SK-N-SH (cell line): ENCODE measurements around the gene SHROOM2. TPM values are rescaled to one million over a fixed set of nuclear protein-coding genes. Genes with fewer than 3 reads are reported as not detected.

Experiments used
- CTCF ChIA-PET: fragments of 300-600, 350-600 bp; formaldehyde crosslinking; extraction: SDS; loops from one replicate; lab custom pipeline; 2021; lab: Yijun Ruan, JAX
- POLR2A ChIA-PET: fragments of 350-600 bp; sonication (Branson Sonifier 250); formaldehyde crosslinking; extraction: SDS; loops from one replicate; lab custom pipeline; 2020; ENCODE audit warnings: antibody characterized with exemption, inconsistent platforms; lab: Yijun Ruan, JAX
- DNase-seq: peaks from one replicate; pipeline ENCODE4 v3.0.0; 2012
- H2AFZ ChIP-seq: fragments of 200-600 bp; sonication (generic); 2 replicates; pipeline ENCODE4 v1.8.1; 2016; ENCODE audit warnings: antibody characterized with exemption, mild to moderate bottlenecking, low read depth
- H3F3A ChIP-seq: fragments of 200-600 bp; sonication (generic); replicated peaks from 2 replicates; pipeline ENCODE3; 2016; ENCODE audit warnings: antibody characterized with exemption, mild to moderate bottlenecking; ENCODE audit not compliant: insufficient read depth
- H3K27ac ChIP-seq, 2 experiments: fragments of 200-500 bp in 1 of 2; fragments of 200-600 bp in 1 of 2; sonication (Bioruptor generic) in 1 of 2; sonication (generic), shearing (Covaris generic) in 1 of 2; 2 replicates each; pipeline versions ENCODE4 v1.5.1 to v1.6.1; 2014 to 2016; ENCODE audit warnings: low read depth in 2 of 2, inconsistent platforms in 1 of 2, low read length in 1 of 2, mild to moderate bottlenecking in 1 of 2, mixed read lengths in 1 of 2
- H3K27me3 ChIP-seq: fragments of 200-600 bp; sonication (generic), shearing (Covaris generic); 2 replicates; pipeline ENCODE4 v1.6.1; 2016; ENCODE audit warnings: mixed run types; ENCODE audit not compliant: insufficient read depth
- H3K36me3 ChIP-seq, 2 experiments: fragments of 200-500 bp in 1 of 2; fragments of 200-600 bp in 1 of 2; sonication (Bioruptor generic) in 1 of 2; sonication (generic) in 1 of 2; replicated peaks in 1 of 2; 2 replicates each; pipeline versions ENCODE3 to v1.5.1; 2014 to 2016; ENCODE audit warnings: low read length in 1 of 2, mild to moderate bottlenecking in 1 of 2; ENCODE audit not compliant: insufficient read depth in 2 of 2, control insufficient read depth in 1 of 2
- H3K4me1 ChIP-seq, 2 experiments: fragments of 200-500 bp in 1 of 2; fragments of 200-600 bp in 1 of 2; sonication (Bioruptor generic) in 1 of 2; sonication (generic), shearing (Covaris generic) in 1 of 2; 2 replicates each; pipeline versions ENCODE4 v1.5.1 to v1.6.1; 2014 to 2016; ENCODE audit warnings: low read depth in 1 of 2, low read length in 1 of 2, mixed run types in 1 of 2; ENCODE audit not compliant: insufficient read depth in 2 of 2, control insufficient read depth in 1 of 2
- H3K4me2 ChIP-seq: fragments of 200-600 bp; sonication (generic), shearing (Covaris generic); 2 replicates; pipeline ENCODE4 v1.6.1; 2017; ENCODE audit warnings: mixed run types
- H3K4me3 ChIP-seq, 2 experiments: fragments of 200-500 bp in 1 of 2; fragments of 200-600 bp in 1 of 2; sonication (Bioruptor generic) in 1 of 2; sonication (generic), shearing (Covaris generic) in 1 of 2; 2 replicates each; pipeline versions ENCODE4 v1.5.1 to v1.8.1; 2014 to 2016; ENCODE audit warnings: low read depth in 2 of 2, inconsistent platforms in 1 of 2, low read length in 1 of 2, mild to moderate bottlenecking in 1 of 2, mixed read lengths in 1 of 2, moderate library complexity in 1 of 2
- H3K79me2 ChIP-seq: fragments of 200-600 bp; sonication (generic); 2 replicates; pipeline ENCODE4 v1.8.1; 2017; ENCODE audit warnings: mild to moderate bottlenecking; ENCODE audit not compliant: insufficient read depth
- H3K9ac ChIP-seq: fragments of 200-600 bp; sonication (generic); 2 replicates; pipeline ENCODE4 v1.6.1; 2017; ENCODE audit warnings: mixed run types
- H3K9me2 ChIP-seq: fragments of 200-600 bp; sonication (generic); 2 replicates; pipeline ENCODE4 v1.6.1; 2017; ENCODE audit warnings: mixed run types
- H3K9me3 ChIP-seq: fragments of 200-600 bp; sonication (generic); 2 replicates; pipeline ENCODE4 v1.6.1; 2017; ENCODE audit warnings: mixed run types, mild to moderate bottlenecking, moderate library complexity
- H4K20me1 ChIP-seq: fragments of 200-600 bp; sonication (generic); 2 replicates; pipeline ENCODE4 v1.6.1; 2017; ENCODE audit warnings: mild to moderate bottlenecking, mixed run types; ENCODE audit not compliant: insufficient read depth
- CHD2 ChIP-seq: fragments of 150-350 bp; IDR thresholded peaks from 2 replicates; pipeline ENCODE4 v1.6.1; 2018; ENCODE audit warnings: low read length; ENCODE audit not compliant: partially characterized antibody
- ELF1 ChIP-seq: IDR thresholded peaks from 2 replicates; pipeline ENCODE4 v1.4.0; 2012
- EP300 ChIP-seq, 2 experiments: IDR thresholded peaks; 2 replicates each; pipeline versions ENCODE4 v1.4.0 to v1.6.1; 2012; ENCODE audit warnings: borderline replicate concordance in 1 of 2, low read depth in 1 of 2, low read length in 1 of 2
- FOSL2 ChIP-seq: IDR thresholded peaks from 2 replicates; pipeline ENCODE4 v1.4.0; 2012; ENCODE audit warnings: low read depth, mild to moderate bottlenecking, moderate library complexity, borderline replicate concordance
- FOXJ3 ChIP-seq: sonication (generic); formaldehyde crosslinking; IDR thresholded peaks from 2 replicates; pipeline ENCODE4 v1.5.1; 2020; ENCODE audit warnings: mild to moderate bottlenecking, missing genetic modification reagents
- FOXM1 ChIP-seq: IDR thresholded peaks from 2 replicates; pipeline ENCODE4 v1.4.0; 2012; ENCODE audit warnings: low read depth, mild to moderate bottlenecking
- JUND ChIP-seq: IDR thresholded peaks from 2 replicates; pipeline ENCODE4 v1.4.0; 2012
- MXI1 ChIP-seq: IDR thresholded peaks from 2 replicates; pipeline ENCODE4 v1.6.1; 2012; ENCODE audit warnings: mild to moderate bottlenecking, low read depth, low read length, improper control_type of control experiment
- NRF1 ChIP-seq: IDR thresholded peaks from 2 replicates; pipeline ENCODE4 v1.6.1; 2012; ENCODE audit warnings: low read depth, mild to moderate bottlenecking, low read length
- RAD21 ChIP-seq: IDR thresholded peaks from 2 replicates; pipeline ENCODE4 v1.6.1; 2012; ENCODE audit warnings: mild to moderate bottlenecking, low read length
- SMC3 ChIP-seq: IDR thresholded peaks from 2 replicates; pipeline ENCODE4 v1.6.1; 2012; ENCODE audit warnings: low read depth, low read length, improper control_type of control experiment
- TAF1 ChIP-seq: IDR thresholded peaks from 2 replicates; pipeline ENCODE4 v1.6.1; 2012; ENCODE audit warnings: low read depth, mild to moderate bottlenecking, low read length, moderate library complexity, borderline replicate concordance
- TEAD4 ChIP-seq: IDR thresholded peaks from 2 replicates; pipeline ENCODE4 v1.4.0; 2012; ENCODE audit warnings: mild to moderate bottlenecking, borderline replicate concordance; ENCODE audit not compliant: insufficient read depth
- YY1 ChIP-seq: IDR thresholded peaks from 2 replicates; pipeline ENCODE4 v1.4.0; 2012; ENCODE audit warnings: low read depth, mild to moderate bottlenecking
- WGBS: methylation state at CpG from one replicate; pipeline ENCODE4 v1.1.6; 2017; ENCODE audit warnings: low lambda C conversion rate; 5-methylcytosine and 5-hydroxymethylcytosine counted together
- polyA plus RNA-seq, 3 experiments: library from polyadenylated mRNA; depleted of rRNA; stranded (reverse); fragments of >200 nt; gene quantifications; 2 replicates each; pipeline ENCODE4 v1.2.3, GENCODE V29; 2012
- TF ChIP-seq, protein P1 (sequence below): fragments of 150-350 bp; IDR thresholded peaks from 2 replicates; pipeline ENCODE4 v1.6.1; 2017; ENCODE audit warnings: antibody characterized with exemption, low read length, low read depth, borderline replicate concordance
- TF ChIP-seq, protein P2 (sequence below): fragments of 200-600 bp; sonication (generic); IDR thresholded peaks from 2 replicates; pipeline ENCODE4 v1.6.1; 2017; ENCODE audit warnings: antibody characterized with exemption, mild to moderate bottlenecking, moderate library complexity
- TF ChIP-seq, protein P3 (sequence below): IDR thresholded peaks from 2 replicates; pipeline ENCODE4 v1.4.0; 2012; ENCODE audit warnings: low read depth, borderline replicate concordance
- TF ChIP-seq, protein P4 (sequence below): IDR thresholded peaks from 2 replicates; pipeline ENCODE4 v1.4.0; 2012; ENCODE audit warnings: low read depth, borderline replicate concordance

The SHROOM2 gene
- polyA plus RNA-seq, 1 of the 3 experiments (the other 2 are of a cell fraction): not detected

DNA sequence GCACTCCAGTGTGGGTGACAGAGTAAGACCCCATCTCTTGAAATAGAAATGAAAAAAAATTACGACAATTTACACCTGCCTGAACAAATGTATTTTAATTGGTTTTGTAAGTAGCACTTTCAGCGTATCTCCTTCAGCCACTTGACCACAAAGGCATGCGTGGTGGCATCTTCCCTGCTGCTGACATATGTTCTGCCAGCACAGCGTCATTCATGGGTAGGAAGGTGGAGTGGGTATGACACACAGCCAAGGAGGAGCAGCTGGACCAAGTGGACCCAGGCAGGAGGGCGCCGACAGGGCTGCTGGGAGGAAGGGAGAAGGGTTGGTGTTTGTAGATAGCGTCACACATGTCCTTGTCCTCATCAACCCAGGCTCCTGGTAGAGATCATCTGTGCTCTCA, 152.3 kb downstream of the SHROOM2 start:
- 48% methylated on average over 7 of the region's 7 CpGs for WGBS
- no peaks in the 10 kb centered on the region for H3K9me2 ChIP-seq
- no peak overlapping the region for H3K9ac ChIP-seq
- no peak overlapping the region for H3K4me3 ChIP-seq
- no peaks in the 10 kb centered on the region for H4K20me1 ChIP-seq
- no peaks in the 10 kb centered on the region for H3F3A ChIP-seq
- H3K4me2 ChIP-seq: no peak overlapping the region
- DNase-seq: no peak
- POLR2A ChIA-PET: no interaction called here
- no peaks in the 10 kb centered on the region for H3K9me3 ChIP-seq
- no peak overlapping the region for H2AFZ ChIP-seq
- no peak overlapping the region for H3K27ac ChIP-seq
- CTCF ChIA-PET: no interaction called here
- no peak for TF ChIP-seq RAD21
- TF ChIP-seq TEAD4: no peak
- TF ChIP-seq, protein P1, sequence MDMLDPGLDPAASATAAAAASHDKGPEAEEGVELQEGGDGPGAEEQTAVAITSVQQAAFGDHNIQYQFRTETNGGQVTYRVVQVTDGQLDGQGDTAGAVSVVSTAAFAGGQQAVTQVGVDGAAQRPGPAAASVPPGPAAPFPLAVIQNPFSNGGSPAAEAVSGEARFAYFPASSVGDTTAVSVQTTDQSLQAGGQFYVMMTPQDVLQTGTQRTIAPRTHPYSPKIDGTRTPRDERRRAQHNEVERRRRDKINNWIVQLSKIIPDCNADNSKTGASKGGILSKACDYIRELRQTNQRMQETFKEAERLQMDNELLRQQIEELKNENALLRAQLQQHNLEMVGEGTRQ: no peak
- TF ChIP-seq EP300 (IDR thresholded peaks at IDR 0.05; ENCODE audit: borderline replicate concordance in 1 of 2, low read depth in 1 of 2, low read length in 1 of 2): no peak
- no peak for TF ChIP-seq ELF1
- TF ChIP-seq YY1: no peak
- no peak for TF ChIP-seq SMC3
- no peak for TF ChIP-seq MXI1
- no peak for TF ChIP-seq FOXJ3 (CRISPR knock-in tag)
- TF ChIP-seq, protein P2, sequence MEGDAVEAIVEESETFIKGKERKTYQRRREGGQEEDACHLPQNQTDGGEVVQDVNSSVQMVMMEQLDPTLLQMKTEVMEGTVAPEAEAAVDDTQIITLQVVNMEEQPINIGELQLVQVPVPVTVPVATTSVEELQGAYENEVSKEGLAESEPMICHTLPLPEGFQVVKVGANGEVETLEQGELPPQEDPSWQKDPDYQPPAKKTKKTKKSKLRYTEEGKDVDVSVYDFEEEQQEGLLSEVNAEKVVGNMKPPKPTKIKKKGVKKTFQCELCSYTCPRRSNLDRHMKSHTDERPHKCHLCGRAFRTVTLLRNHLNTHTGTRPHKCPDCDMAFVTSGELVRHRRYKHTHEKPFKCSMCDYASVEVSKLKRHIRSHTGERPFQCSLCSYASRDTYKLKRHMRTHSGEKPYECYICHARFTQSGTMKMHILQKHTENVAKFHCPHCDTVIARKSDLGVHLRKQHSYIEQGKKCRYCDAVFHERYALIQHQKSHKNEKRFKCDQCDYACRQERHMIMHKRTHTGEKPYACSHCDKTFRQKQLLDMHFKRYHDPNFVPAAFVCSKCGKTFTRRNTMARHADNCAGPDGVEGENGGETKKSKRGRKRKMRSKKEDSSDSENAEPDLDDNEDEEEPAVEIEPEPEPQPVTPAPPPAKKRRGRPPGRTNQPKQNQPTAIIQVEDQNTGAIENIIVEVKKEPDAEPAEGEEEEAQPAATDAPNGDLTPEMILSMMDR: no peak
- H3K79me2 ChIP-seq: no peaks in the 10 kb centered on the region
- H3K4me1 ChIP-seq: no peaks in the 10 kb centered on the region
- H3K27me3 ChIP-seq: no peaks in the 10 kb centered on the region
- no peaks in the 10 kb centered on the region for H3K36me3 ChIP-seq

DNA sequence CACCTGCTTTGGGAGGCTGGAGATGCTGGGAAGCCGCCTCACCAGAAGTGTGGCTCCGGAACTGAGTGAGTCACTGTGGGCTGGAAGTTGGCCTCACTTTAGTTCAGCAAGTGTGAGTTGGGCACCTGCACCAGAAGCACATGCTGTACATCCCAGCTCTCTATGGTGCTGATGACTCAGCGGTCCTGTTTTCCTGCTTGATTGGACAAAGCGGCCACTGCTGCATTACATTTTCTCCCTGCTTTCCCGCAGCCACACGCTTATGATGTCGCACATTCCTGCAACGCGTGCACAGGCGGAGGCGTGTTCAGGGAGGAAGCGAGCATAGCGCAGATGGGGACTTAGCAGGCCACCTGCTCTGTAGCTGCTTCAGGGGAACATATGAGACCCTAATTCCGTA, 154.2 kb downstream of the SHROOM2 start:
- no peak overlapping the region for H3K27ac ChIP-seq
- H4K20me1 ChIP-seq: no peaks in the 10 kb centered on the region
- WGBS: 58% methylated on average over 13 of the region's 14 CpGs
- no peak overlapping the region for H3K9ac ChIP-seq
- CTCF ChIA-PET: no interaction called here
- H3K36me3 ChIP-seq: no peaks in the 10 kb centered on the region
- no peak for DNase-seq
- H3K27me3 ChIP-seq: no peaks in the 10 kb centered on the region
- no peaks in the 10 kb centered on the region for H3F3A ChIP-seq
- H3K9me3 ChIP-seq: no peaks in the 10 kb centered on the region
- H3K79me2 ChIP-seq: no peaks in the 10 kb centered on the region
- no peak overlapping the region for H2AFZ ChIP-seq
- POLR2A ChIA-PET: no interaction called here
- H3K4me2 ChIP-seq: no peak overlapping the region
- H3K9me2 ChIP-seq: no peaks in the 10 kb centered on the region
- no peak overlapping the region for H3K4me3 ChIP-seq
- no peaks in the 10 kb centered on the region for H3K4me1 ChIP-seq
- TF ChIP-seq FOXM1 (no peak), EP300 (IDR thresholded peaks at IDR 0.05; ENCODE audit: borderline replicate concordance in 1 of 2, low read depth in 1 of 2, low read length in 1 of 2) (no peak), FOXJ3 (CRISPR knock-in tag) (no peak), TAF1 (no peak), JUND (no peak), CHD2 (no peak), NRF1 (no peak), FOSL2 (no peak)
- TF ChIP-seq, protein P1: no peak
- TF ChIP-seq, protein P3, sequence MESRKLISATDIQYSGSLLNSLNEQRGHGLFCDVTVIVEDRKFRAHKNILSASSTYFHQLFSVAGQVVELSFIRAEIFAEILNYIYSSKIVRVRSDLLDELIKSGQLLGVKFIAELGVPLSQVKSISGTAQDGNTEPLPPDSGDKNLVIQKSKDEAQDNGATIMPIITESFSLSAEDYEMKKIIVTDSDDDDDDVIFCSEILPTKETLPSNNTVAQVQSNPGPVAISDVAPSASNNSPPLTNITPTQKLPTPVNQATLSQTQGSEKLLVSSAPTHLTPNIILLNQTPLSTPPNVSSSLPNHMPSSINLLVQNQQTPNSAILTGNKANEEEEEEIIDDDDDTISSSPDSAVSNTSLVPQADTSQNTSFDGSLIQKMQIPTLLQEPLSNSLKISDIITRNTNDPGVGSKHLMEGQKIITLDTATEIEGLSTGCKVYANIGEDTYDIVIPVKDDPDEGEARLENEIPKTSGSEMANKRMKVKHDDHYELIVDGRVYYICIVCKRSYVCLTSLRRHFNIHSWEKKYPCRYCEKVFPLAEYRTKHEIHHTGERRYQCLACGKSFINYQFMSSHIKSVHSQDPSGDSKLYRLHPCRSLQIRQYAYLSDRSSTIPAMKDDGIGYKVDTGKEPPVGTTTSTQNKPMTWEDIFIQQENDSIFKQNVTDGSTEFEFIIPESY: no peak
- TF ChIP-seq, protein P2: no peak
- TF ChIP-seq, protein P4, sequence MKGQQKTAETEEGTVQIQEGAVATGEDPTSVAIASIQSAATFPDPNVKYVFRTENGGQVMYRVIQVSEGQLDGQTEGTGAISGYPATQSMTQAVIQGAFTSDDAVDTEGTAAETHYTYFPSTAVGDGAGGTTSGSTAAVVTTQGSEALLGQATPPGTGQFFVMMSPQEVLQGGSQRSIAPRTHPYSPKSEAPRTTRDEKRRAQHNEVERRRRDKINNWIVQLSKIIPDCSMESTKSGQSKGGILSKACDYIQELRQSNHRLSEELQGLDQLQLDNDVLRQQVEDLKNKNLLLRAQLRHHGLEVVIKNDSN: no peak
